Activated T-cell treated with anti-CD3 and anti-CD28 coated beads for 1 hour (primary cell): Measurements from ENCODE around the gene TCFL5.

Experiments
- DNase-seq: peaks from one replicate; pipeline ENCODE4 v3.0.0-alpha.2; 2020; ENCODE audit warnings: low read depth

TCFL5 gene

DNA sequence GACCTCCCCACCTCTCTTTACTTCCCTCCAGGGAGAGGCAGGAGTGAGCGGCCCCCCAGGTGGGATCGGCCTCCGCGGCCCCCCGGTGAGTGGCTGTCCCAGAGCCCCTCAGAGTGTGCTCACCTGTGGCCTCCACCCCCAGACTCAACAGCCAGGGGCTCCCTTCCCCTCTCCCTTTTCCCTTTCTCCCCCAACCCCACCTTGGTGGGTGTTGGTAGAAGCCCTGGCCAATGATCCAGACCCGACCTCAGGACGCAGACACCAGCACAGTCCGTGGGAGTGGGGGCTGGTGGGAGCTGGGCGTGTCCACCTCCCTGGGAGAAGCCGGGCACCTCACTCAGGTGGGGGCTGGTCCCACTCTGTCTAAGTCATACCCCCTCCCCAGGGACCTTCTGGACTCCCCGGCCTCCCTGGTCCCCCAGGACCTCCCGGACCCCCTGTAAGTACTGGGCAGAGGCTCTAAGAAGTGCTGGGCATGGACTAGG, 39.9 kb downstream of the TCFL5 start:
- no peak for DNase-seq

DNA sequence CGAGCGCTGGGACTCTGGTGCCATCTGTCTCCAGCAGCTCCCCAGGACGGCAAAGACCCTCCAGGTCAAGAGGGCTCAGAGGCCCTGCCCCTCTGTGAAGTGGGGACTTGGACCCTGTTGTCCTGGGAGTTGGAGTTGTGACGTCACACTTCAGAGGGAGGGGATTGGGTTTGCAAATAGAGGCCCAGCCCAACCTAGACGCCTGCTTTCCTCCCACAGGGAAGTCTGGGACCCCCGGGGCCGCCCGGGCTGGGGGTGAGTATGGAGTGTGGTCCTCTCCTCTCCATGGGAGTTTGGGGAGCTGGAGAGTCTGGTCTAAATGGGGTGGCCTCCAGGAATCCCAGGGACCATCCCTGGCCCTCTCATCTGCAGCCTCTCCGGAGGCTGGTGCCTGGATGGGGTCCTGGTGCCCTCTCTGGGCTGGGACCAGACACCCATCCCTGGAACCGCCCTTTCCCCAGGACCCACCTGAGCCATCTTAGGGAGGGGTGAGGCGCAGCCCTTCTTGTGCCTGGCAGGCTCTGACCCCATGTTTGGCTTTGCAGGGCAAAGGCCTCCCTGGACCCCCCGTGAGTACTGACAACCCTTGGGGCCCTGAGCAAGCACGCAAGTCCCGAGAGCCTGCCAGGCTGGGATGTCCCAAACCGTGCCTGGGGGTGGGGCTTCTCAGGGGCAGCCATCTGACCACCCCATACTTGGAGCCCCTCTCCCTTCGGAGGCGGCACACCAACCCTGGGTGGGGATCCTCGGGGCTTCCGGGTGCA, 40.5 kb downstream of the TCFL5 start:
- DNase-seq: no peak

DNA sequence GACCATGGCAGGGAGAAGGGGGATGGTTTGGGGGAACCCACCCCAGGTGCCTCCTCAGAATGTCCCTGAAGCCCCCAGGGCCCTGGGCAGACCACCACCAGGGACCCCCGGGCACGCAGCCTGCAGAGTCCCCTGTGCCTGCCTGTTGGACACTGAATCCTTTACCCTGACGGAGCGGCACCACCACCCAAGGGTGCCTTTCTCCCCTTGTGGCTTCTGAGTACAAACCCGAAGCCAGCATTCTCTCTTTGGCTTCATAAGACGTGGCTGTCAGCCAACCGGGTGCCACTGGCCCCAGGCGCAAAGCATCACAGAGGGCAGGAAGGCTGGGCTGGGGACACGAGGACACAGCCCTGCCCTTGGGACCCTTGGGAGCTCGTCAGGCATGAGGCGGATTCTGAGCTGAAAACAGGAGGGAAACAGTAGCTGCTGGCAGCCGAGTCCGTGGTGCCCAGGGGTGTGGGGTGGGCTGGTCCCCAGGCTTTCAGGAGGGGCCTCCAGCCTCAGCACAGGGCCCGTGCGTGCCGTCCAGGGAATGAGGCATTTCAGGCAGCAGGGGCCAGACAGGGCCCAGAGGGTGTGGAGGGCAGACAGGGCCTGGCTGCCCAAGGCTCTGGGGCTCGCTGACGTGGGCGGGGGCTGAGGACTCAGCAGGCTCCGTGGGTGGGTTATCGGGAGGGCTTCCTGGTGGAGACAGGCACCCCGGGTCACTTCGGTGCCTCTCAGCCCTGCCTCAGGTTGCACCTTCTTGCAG, 41.2 kb downstream of the TCFL5 start:
- DNase-seq: no peak

DNA sequence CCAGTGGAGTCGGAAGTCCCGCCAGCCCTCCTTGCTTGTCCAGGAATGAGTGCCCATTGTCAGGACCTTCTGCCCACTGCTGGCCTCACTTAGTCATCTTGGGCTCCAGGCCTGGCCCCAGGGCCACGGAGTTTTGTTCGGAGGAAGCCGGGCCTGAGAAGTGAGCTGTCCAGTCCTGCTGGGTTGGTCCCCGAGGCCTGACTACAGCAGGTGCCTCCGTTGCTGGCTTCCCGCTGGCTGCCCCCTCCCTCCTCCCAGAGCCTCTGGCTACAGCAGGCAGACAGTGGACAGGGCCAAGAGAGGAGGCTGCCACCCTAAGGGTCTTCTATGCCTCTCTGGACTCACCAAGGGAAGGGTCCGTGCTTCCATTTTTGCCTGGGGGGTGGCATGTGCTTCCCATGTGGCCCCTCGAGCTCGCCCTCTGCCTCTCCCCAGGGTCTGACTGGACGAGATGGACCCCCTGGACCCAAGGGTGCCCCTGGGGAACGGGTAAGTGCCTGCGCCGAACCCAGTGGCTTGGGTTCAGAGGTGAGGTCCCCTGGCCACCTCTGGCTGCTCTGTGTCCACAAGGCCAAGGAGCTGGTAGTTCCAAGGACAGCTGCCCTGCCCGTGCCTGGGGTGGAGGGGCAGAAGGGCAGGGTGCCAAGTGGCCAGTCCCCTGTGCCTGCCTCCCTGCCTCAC, 42.0 kb downstream of the TCFL5 start:
- DNase-seq: no peak

DNA sequence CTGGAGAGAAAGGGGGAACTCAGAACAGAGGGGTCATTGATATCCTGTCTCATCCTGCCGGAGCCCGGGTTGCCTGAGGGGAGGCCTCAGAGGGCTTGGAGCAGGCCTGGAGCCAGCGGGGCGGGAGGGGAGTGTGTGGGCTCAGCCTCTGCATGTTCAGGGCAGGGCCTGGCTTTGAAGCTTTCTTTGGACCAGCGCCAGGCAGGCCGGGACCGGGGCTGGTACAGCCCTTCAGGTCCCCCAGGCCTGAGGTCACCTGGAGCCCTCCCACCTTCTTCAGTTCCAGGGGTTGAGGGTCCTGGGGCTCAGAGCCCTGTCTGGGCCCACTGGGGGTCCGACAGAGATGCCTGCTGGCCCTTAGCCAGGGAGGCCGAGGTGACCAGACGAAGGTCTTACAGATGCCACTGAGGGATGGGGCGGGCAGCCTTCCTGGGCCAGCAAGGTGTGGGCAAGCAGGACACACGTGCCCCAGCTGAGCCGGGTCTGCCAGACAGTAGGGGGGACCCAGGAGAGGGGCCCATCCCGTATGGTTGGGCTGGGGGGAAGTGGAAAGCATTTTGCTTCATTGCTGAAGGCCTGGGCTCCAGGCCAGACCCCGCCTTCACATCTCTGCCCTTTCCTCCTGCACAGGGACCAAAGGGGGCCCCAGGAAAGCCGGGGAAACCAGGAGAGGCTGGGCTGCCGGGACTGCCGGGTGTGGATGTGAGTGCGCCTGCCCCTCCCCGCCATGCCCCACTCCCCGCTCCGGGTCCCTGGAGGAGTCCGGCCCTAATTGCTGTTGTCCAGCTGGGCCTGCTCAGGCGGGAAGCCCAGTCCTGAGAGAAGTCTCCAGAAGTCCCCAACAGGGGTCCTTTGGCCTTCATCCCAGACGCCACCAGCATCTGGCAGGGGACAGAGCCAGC, 42.8 kb downstream of the TCFL5 start:
- DNase-seq: no peak

DNA sequence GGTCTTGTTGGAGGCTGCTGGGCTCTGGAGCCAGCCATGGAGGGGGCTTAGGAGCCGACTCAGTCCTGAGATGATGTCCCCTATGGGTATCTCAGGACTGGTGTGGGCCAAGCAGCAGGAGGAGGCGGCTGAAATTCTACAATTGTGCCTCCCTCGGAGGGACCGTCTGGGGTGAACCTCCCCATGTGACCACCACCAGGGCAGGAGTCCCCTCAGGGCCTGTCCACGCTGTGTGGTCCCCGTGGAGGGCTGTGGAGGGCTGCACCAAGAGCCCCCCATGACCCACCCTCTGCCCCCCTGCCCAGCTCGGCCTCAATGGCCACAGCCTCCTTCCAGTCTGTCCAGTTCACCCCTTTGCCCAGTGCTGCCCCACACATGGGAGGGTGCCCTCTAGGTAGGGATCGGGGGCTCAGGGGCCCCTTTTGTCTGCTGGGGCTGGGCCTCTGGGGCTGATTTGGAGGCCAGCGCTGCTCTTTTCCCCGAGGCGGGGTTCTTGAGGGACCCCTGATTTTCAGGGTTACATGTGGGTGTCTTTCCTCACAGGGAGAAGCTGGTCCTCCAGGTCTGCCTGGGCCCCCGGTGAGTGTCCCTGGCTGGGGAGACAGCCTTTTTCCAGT, 43.5 kb downstream of the TCFL5 start:
- DNase-seq: no peak

DNA sequence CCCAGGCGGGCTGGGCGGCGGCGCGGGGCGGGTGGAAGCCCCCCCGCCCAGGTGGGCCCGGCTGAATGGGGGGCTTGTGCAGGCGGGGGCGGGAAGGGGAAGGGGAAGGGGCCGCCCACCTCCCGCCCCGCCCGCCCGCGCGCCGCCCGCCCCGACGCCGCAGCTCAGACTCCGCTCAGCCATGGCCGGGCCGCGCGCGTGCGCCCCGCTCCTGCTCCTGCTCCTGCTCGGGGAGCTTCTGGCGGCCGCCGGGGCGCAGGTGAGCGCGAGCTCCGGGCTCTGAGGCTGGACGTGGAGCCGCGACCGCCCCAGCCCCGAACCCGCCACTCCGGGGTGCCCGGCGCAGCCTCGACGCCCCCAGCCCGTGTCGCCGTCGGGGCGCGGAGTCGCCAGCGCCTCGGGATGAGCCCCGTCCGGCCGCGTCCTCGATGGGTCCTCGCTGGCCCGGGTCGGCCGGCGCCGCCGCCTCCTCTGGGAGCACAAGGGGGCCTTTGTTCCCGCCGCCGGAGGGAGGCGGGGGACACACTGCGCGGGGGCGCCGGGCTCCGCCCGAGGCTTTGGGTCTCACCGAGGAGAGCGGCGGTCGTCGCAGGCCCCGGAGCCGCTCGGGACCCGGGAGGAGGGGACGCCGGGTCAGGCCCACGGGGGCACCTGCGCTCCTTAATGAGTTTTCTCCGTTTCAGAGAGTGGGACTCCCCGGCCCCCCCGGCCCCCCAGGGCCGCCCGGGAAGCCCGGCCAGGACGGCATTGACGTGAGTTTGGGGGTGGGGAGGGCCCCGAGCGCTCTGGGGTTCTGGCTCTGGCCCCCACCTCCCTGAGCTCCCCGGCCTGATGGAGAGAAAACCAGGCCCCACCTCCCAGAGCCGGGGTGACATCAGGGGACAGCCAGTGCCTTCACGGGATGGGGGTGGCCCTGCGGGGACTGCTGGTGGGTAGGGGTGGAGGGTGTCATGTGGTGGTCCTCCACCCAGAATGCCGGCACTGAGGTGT, 44.4 kb downstream of the TCFL5 start, which contains the start of gene COL9A3:
COL9A3 (plus strand) TSS at position 167 of the 990 bp plus-strand sequence; CDS start at position 182, 15 bp downstream.
- DNase-seq: no peak

DNA sequence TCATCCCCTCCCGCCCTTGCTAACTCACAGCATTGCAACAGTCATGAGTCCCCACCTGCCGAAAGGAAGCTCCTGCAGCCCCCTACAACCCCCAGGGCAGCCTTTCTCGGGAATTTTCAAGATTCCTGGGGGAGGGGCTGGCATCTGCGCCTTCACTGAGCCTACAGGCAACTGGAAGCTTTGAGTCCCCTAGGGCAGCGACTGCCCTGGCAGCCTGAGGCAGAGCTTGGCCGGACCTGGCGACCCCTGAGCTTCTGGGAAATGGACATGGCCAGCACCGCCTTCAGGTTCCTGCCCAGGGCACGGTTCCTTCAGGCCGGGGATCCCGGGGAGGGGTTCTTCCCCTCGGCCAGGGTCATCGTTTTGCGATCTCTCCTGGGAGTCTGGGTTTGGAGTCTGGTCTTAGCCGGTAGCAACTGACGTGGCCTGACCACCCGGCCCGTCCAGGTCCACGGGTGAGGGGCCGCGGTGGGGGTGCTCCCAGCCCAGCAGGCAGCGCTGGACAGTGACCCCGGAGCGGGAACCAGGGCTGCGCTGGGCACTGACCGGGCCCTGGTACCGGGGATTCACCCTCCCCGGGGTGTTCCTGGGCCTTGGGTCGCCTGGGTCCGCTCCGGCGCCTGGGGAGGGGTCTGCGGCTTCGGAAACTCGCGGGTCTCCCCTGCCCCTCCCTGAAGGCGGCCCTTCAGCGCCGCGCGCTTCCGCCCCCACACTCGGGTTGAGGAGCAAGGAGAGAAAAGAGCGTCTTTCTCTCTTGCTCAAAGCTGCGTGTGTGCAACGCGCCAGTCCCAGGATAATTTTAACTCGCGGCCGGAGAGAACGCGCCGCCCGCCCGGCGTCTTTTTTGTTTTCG, 45.4 kb downstream of the TCFL5 start:
- no peak for DNase-seq

DNA sequence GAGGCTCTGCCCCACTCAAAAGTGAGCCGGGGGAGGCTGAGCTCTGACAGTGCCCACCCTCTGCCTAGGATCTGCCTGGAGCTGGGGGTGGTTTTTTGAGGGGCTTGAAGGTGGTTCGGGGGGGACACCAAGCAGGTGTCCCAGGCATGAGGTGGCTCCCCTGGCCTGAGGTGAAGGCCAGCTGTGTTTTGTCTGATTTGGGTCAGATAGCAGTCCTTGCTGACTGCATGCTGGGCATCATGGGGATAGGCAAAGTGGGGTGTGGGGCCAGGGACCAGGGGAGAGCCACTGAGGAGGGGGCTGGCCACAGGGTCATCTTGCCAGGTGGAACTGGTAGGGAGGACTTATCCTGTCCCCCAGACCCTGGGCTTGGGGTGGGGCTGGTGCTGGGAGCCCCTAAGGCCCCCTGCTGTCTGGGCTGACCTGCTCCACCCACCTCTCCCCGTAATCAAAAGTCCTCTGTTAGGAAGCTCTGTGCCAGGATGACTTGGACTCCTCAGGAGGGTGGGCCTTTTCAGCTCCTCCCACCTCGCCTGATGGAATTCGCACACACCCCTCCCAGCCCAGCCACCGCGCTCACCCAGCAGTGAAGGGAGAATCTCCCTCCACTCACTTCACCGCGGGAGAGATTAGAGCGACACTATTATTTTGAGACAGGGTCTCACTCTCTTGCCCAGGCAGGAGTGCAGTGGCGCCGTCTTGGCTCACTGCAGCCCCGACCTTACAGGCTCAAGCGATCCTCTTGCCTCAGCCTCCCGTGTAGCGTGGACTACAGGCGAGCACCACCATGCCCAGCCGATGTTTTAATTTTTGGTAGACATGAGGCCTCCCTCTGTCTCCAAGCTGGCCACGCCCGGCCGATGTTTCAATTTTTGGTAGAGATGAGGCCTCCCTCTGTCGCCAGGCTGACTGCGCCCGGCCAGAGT, 46.3 kb downstream of the TCFL5 start:
- no peak for DNase-seq

DNA sequence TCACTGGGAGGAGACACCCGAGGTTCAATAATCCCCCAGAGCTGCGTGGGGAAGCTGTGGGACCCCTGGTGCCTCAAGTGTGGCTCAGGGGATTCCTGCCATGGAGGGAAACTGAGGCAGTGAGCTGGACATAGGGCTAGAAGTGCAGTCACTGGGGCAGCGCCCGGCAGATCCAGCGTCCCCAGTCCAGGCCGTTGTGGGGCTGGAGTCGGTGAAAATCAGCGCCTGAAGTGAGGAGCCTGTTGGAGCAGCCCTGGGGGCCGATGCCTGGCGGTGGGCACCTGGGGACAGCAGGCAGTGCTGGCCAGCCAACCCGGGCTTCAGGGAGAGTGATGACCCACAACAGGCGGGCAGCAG, 46.9 kb downstream of the TCFL5 start:
- DNase-seq: no peak

DNA sequence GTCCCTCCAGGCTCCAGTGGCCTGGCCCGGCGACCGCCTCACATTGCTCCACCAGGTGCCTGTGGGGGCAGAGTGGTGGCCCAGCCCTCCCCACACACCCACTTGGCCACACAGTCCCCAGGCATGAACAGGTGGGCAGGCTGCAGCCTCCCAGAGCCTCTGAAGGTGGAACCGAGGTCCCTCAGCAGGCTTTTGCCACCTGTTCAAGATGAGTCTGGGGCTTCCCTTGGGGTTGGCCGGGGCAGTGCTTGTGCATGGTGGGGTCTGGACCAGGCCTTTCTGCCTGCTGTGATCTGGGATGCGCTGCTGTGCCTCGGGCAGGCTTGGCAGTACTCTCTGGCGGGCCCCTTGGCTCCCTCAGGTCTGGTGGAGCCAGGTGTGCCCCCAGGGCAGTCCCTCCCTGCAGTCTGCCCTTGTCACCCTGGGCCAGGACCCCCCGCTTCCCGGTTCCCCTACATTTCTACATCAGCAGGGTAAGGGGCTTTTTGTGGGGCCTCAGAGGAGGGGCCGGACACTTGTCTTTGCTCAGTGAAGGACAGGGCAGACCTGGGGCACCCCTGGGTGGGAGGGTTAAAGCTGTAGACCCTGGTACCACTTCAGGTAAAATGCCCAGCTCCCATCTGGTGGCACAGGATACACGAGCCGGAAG, 47.4 kb downstream of the TCFL5 start:
- DNase-seq: no peak

DNA sequence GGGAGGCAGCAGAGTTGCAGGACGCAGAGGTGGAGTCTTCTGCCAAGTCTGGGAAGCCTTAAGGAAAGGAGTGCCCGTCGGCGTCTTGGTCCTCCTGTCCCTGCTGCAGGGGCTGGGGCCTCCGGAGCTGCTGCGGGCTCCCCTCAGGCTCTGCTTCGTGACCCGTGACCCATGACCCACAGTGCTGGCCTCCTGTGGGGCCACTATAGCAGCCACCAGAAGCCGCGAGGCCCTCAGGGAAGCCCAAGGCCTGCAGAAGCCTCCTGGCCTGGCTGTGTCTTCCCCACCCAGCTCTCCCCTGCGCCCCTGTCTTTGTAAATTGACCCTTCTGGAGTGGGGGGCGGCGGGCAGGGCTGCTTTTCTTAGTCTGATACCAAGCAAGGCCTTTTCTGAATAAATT, 48.0 kb downstream of the TCFL5 start:
- no peak for DNase-seq

DNA sequence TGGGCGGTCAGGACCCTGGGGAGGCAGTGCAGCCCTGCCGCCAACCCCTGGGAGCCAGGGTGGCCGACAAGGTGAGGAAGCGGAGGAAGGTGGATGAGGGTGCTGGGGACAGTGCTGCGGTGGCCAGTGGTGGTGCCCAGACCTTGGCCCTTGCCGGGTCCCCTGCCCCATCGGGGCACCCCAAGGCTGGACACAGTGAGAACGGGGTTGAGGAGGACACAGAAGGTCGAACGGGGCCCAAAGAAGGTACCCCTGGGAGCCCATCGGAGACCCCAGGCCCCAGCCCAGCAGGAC, 48.8 kb downstream of the TCFL5 start:
- no peak for DNase-seq

DNA sequence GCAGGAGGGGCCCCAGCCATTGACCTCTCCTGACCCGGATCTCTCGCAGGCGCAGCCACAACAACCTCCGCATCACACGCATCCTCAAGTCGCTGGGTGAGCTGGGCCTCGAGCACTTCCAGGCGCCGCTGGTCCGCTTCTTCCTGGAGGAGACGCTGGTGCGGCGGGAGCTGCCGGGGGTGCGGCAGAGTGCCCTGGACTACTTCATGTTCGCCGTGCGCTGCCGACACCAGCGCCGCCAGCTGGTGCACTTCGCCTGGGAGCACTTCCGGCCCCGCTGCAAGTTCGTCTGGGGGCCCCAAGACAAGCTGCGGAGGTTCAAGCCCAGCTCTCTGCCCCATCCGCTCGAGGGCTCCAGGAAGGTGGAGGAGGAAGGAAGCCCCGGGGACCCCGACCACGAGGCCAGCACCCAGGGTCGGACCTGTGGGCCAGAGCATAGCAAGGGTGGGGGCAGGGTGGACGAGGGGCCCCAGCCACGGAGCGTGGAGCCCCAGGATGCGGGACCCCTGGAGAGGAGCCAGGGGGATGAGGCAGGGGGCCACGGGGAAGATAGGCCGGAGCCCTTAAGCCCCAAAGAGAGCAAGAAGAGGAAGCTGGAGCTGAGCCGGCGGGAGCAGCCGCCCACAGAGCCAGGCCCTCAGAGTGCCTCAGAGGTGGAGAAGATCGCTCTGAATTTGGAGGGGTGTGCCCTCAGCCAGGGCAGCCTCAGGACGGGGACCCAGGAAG, 49.3 kb downstream of the TCFL5 start:
- no peak for DNase-seq

DNA sequence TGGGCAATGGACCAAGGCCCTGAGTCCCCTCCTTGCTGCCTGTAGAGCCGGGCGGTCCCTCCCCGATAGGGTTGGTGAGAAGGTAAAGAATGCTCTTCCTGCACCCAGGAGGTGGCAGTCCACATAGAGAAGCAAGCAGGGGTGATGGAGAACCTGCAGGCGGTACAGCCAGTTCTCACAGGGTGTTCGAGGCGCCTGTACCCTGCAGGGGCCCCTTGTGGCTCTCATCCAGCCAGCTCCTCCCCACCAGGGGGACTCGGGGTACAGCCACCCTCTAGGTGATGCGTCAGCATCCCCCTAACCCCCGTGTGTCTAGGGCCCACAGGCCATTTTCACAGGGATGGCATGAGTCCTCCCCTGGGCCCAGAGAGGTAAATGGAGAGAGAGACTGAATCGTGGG, 49.9 kb downstream of the TCFL5 start:
- DNase-seq: no peak

DNA sequence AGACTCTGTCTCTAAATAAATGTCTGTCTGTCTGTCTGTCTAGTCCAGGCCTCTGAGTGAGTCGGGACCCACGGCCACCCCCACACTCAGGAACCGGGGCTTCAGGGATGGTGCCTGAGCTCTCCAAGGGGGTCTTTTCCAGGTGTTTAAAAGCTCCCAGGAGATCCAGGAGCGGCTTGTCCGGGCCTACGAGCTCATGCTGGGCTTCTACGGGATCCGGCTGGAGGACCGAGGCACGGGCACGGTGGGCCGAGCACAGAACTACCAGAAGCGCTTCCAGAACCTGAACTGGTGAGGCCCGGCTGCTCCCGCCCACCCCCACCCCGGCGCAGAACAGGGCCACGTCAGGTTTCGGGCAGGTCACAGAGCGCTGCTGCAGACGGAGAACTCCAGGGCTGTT, 50.3 kb downstream of the TCFL5 start:
- no peak for DNase-seq
